ENCODE results near the gene SEC14L3. TPM values are rescaled to one million over a fixed set of nuclear protein-coding genes. Genes with fewer than 3 reads are reported as not detected.
A peak's percentile ranks its signal among the peaks of the same experiment; 100 is the strongest.

SEC14L3 gene
- total RNA-seq, 1 experiment from 2014 or later, result not detected

- ChIA-PET POLR2A (no interaction called here), CTCF (no interaction called here)
- intact Hi-C loops (cut with micrococcal nuclease; ENCODE audit: unreplicated experiment) (no loop called here), in situ Hi-C loops (cut with HindIII; ENCODE audit: low pct_unique_long_range_greater_than_20kb, low sequenced_read_pairs) (no loop called here)
- TF ChIP-seq SIN3A (IDR thresholded peaks at IDR 0.05; ENCODE audit: borderline replicate concordance, insufficient read depth, low read depth, low read length) (no peak), TCF7L2 (IDR thresholded peaks at IDR 0.05; ENCODE audit: low read depth, low read length) (no peak), CTCF (IDR thresholded peaks at IDR 0.05) (no peak), POLR2AphosphoS5 (IDR thresholded peaks at IDR 0.05; ENCODE audit: low read depth, low read length) (no peak)
- TF ChIP-seq, protein P1, sequence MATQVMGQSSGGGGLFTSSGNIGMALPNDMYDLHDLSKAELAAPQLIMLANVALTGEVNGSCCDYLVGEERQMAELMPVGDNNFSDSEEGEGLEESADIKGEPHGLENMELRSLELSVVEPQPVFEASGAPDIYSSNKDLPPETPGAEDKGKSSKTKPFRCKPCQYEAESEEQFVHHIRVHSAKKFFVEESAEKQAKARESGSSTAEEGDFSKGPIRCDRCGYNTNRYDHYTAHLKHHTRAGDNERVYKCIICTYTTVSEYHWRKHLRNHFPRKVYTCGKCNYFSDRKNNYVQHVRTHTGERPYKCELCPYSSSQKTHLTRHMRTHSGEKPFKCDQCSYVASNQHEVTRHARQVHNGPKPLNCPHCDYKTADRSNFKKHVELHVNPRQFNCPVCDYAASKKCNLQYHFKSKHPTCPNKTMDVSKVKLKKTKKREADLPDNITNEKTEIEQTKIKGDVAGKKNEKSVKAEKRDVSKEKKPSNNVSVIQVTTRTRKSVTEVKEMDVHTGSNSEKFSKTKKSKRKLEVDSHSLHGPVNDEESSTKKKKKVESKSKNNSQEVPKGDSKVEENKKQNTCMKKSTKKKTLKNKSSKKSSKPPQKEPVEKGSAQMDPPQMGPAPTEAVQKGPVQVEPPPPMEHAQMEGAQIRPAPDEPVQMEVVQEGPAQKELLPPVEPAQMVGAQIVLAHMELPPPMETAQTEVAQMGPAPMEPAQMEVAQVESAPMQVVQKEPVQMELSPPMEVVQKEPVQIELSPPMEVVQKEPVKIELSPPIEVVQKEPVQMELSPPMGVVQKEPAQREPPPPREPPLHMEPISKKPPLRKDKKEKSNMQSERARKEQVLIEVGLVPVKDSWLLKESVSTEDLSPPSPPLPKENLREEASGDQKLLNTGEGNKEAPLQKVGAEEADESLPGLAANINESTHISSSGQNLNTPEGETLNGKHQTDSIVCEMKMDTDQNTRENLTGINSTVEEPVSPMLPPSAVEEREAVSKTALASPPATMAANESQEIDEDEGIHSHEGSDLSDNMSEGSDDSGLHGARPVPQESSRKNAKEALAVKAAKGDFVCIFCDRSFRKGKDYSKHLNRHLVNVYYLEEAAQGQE (IDR thresholded peaks at IDR 0.05; ENCODE audit: insufficient read depth in 1 of 2, low read depth in 2 of 2, low read length in 1 of 2), result no peak
- Histone ChIP-seq H3K4me3 (ENCODE audit: low read depth in 2 of 2, low read length in 2 of 2) (no peak overlapping the region), H3K27me3 (ENCODE audit: control insufficient read depth, insufficient read depth, low read length) (no peaks in the 10 kb centered on the region), H3K9me3 (ENCODE audit: control insufficient read depth, insufficient read depth, low read depth, low read length) (no peaks in the 10 kb centered on the region), H3K27ac (ENCODE audit: low read length) (no peak overlapping the region), H3K36me3 (ENCODE audit: control insufficient read depth, insufficient read depth, low read length) (peaks cover 3% of the 10 kb centered on the region; the same call in 1 of the 2 replicates), H3K4me1 (ENCODE audit: control insufficient read depth, insufficient read depth, low read length) (no peaks in the 10 kb centered on the region)
- ATAC-seq, result no peak
- no TSS peak for BruUV-seq (replicated peaks)
- no peak for DNase-seq (ENCODE audit: low read depth, low spot score)
These were observed 31.7 kb upstream of the SEC14L3 start for GRCh38 chr22:30503551-30503950.

GRCh38 chr22:30502911-30503310, 31.1 kb upstream of the SEC14L3 start:
- Histone ChIP-seq H3K4me3 (ENCODE audit: low read depth in 2 of 2, low read length in 2 of 2) (no peak overlapping the region), H3K4me1 (ENCODE audit: control insufficient read depth, insufficient read depth, low read length) (no peaks in the 10 kb centered on the region), H3K9me3 (ENCODE audit: control insufficient read depth, insufficient read depth, low read depth, low read length) (no peaks in the 10 kb centered on the region), H3K27ac (ENCODE audit: low read length) (no peak overlapping the region), H3K27me3 (ENCODE audit: control insufficient read depth, insufficient read depth, low read length) (no peaks in the 10 kb centered on the region), H3K36me3 (ENCODE audit: control insufficient read depth, insufficient read depth, low read length) (peaks cover 3% of the 10 kb centered on the region; the same call in 1 of the 2 replicates)
- DNase-seq (ENCODE audit: low read depth, low spot score), result no peak
- TF ChIP-seq CTCF (IDR thresholded peaks at IDR 0.05) (no peak), POLR2AphosphoS5 (IDR thresholded peaks at IDR 0.05; ENCODE audit: low read depth, low read length) (no peak), SIN3A (IDR thresholded peaks at IDR 0.05; ENCODE audit: borderline replicate concordance, insufficient read depth, low read depth, low read length) (no peak), TCF7L2 (IDR thresholded peaks at IDR 0.05; ENCODE audit: low read depth, low read length) (no peak)
- TF ChIP-seq, protein P1 (IDR thresholded peaks at IDR 0.05; ENCODE audit: insufficient read depth in 1 of 2, low read depth in 2 of 2, low read length in 1 of 2), result no peak
- in situ Hi-C loops (cut with HindIII; ENCODE audit: low pct_unique_long_range_greater_than_20kb, low sequenced_read_pairs), result no loop called here
- ATAC-seq, result no peak
- intact Hi-C loops (cut with micrococcal nuclease; ENCODE audit: unreplicated experiment), result no loop called here
- ChIA-PET CTCF (no interaction called here), POLR2A (no interaction called here)
- TSS peak; percentile 88 for BruUV-seq (replicated peaks)
